SK-N-MC (cell line): ENCODE results near the gene CLSTN2.

ENCODE experiments used
- EZH2 ChIP-seq: fragments of 200-600 bp; sonication (generic); IDR thresholded peaks from one replicate; pipeline ENCODE4 v1.6.1; 2017; ENCODE audit warnings: antibody characterized with exemption
- FOXP2 ChIP-seq: optimal IDR thresholded peaks from 2 replicates; pipeline ENCODE3; 2011; ENCODE audit warnings: mild to moderate bottlenecking, moderate library complexity; ENCODE audit not compliant: insufficient read depth; ENCODE audit errors: extremely low read length, control extremely low read depth

GRCh38 chr3:140610544-140610943 is 675.6 kb downstream of the CLSTN2 start:
- TF ChIP-seq EZH2 (no peak), FOXP2 (no peak)
